Measurements from ENCODE around the gene LRP11. TPM values are rescaled to one million over a fixed set of nuclear protein-coding genes. Genes with fewer than 3 reads are reported as not detected.
A peak's percentile ranks its signal among the peaks of the same experiment; 100 is the strongest.
"Not testable (repeated sequence)": the region's sequence is repeated elsewhere in the genome, so short reads cannot be mapped to it uniquely, and the experiment has no call there.

Gene LRP11
- total and polyA plus RNA-seq, 9 of the 15 experiments (the other 6 are each of a cell fraction or from before 2014, with no cell fraction given): 0.51 to 3.5 (median 2.4) TPM

DNA sequence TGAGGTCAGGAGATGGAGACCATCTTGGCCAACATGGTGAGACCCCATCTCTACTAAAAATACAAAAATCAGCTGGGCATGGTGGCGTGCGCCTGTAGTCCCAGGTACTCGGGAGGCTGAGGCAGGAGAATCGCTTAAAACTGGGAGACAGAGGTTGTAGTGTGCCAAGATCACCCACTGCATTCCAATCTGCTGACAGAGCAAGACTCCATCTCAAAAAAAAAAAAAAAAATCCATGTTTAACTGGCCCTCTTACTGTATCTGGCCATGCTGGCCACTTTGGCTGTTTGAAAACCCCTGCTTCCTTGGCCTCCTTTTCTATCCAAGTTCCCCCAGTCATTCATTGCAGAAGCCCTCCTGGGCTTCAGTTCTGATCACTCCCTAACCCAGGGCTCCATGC, 20.1 kb downstream of the LRP11 start:
- CTCF ChIA-PET (ENCODE audit: low intra/inter-chr PET ratio): interaction anchor here (0.6 to 1.1 kb wide), 3 partner anchors 55 to 82 kb away, joined by 3 read pairs; no protein-coding TSS in a partner anchor
- not testable (repeated sequence) for H3K36me3 ChIP-seq (ENCODE audit: control insufficient read depth, insufficient read depth, low read length); H3K9me1 ChIP-seq (ENCODE audit: control insufficient read depth, insufficient read depth, low read length); H3K9me3 ChIP-seq (replicated peaks; ENCODE audit: control insufficient read depth, insufficient read depth, low read depth, low read length); H2AFZ ChIP-seq (ENCODE audit: low read depth, low read length); H3K4me3 ChIP-seq; H3K9ac ChIP-seq (ENCODE audit: insufficient read depth in 1 of 2, low read depth in 2 of 2, low read length in 2 of 2); H3K4me1 ChIP-seq (replicated peaks in 1 of 2; ENCODE audit: control insufficient read depth in 2 of 2, insufficient read depth in 2 of 2, low read length in 2 of 2); FAIRE-seq; ATAC-seq; H3K27ac ChIP-seq (ENCODE audit: extremely low read depth, low read depth, low read length); DNase-seq (ENCODE audit: extremely low read depth in 1 of 4, low spot score in 3 of 4); BruUV-seq (replicated peaks); H3K4me2 ChIP-seq (ENCODE audit: insufficient read depth, low read length); H3K79me2 ChIP-seq (ENCODE audit: control insufficient read depth, insufficient read depth, low read length)
- peaks cover 18% of the 10 kb centered on the region for H4K20me1 ChIP-seq (replicated peaks; ENCODE audit: control insufficient read depth, insufficient read depth, low read length)
- in situ Hi-C loops (cut with MboI) (loop anchor here (5.0 kb wide), 1 partner anchor 78 kb away; the partner anchor contains the start of gene RAET1G), intact Hi-C loops (cut with micrococcal nuclease) (loop anchor here (5.0 kb wide), 1 partner anchor 173 kb away; no protein-coding TSS in a partner anchor)
- H3K27me3 ChIP-seq (ENCODE audit: control insufficient read depth in 2 of 2, insufficient read depth in 2 of 2, low read length in 2 of 2): peaks cover 21 to 57% of the 10 kb centered on the region in 2 experiments
- 15% methylated on average over 4 of the region's 4 CpGs for WGBS (ENCODE audit: insufficient coverage, low coverage, missing lambda C conversion rate)
- TF ChIP-seq ZNF316 (IDR thresholded peaks at IDR 0.05): peak; percentile 59
- 0 out of 2 replicates have a peak, but pooled peaks have one; percentile 8 for TF ChIP-seq C11orf30 (IDR thresholded peaks at IDR 0.05; ENCODE audit: low read depth)
- POLR2A ChIA-PET: interaction anchor here (0.7 to 0.9 kb wide), 3 partner anchors 20 to 22 kb away, joined by 3 read pairs; no protein-coding TSS in a partner anchor

DNA sequence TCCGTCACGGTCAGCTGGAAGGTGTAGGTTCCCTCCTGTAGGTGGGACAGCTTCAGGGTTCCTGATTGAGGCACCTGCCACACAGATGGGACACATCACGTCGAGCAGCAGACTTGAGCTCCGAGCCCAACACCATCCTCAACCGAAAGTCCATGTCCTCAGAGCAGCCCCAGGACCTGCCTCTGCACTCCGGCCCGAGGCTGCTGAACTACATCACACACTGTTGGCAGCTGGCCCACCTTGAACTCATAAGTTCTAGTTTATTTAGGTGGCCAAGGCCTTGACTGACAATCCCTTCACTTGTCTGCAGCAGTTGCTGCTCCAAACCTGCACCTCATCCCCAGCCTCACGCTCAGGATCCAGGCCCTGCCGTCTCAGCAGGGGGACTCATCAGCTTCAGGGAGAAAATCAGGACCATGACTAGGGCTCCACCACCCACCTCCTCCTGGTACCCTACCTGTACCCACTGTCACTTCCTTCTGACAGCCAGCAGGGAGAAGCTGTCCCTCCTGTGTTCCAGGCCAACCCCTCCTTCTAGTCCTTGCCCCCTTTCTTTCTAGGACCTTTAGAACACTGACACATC, 21.0 kb downstream of the LRP11 start:
- FAIRE-seq (no peak), ATAC-seq (no peak), DNase-seq (ENCODE audit: extremely low read depth in 1 of 4, low spot score in 3 of 4) (no peak)
- Histone ChIP-seq H3K9me1 (ENCODE audit: control insufficient read depth, insufficient read depth, low read length) (no peaks in the 10 kb centered on the region), H4K20me1 (replicated peaks; ENCODE audit: control insufficient read depth, insufficient read depth, low read length) (peaks cover 18% of the 10 kb centered on the region), H3K9me3 (replicated peaks; ENCODE audit: control insufficient read depth, insufficient read depth, low read depth, low read length) (no peaks in the 10 kb centered on the region), H3K27ac (ENCODE audit: extremely low read depth, low read depth, low read length) (no peak overlapping the region), H3K4me2 (ENCODE audit: insufficient read depth, low read length) (no peak overlapping the region), H3K27me3 (ENCODE audit: control insufficient read depth in 2 of 2, insufficient read depth in 2 of 2, low read length in 2 of 2) (peaks cover 21 to 64% of the 10 kb centered on the region in 2 experiments), H2AFZ (ENCODE audit: low read depth, low read length) (no peak overlapping the region), H3K79me2 (ENCODE audit: control insufficient read depth, insufficient read depth, low read length) (no peaks in the 10 kb centered on the region), H3K4me3 (no peak overlapping the region), H3K9ac (ENCODE audit: insufficient read depth in 1 of 2, low read depth in 2 of 2, low read length in 2 of 2) (0 out of 4 replicates have a peak overlapping the region, but pooled peaks of 1 of the 2 experiments have one; percentile 8), H3K4me1 (replicated peaks in 1 of 2; ENCODE audit: control insufficient read depth in 2 of 2, insufficient read depth in 2 of 2, low read length in 2 of 2) (peaks cover 0 to 4% of the 10 kb centered on the region in 2 experiments; a peak in 3 of 5 replicates), H3K36me3 (ENCODE audit: control insufficient read depth, insufficient read depth, low read length) (no peaks in the 10 kb centered on the region)
- in situ Hi-C loops (cut with MboI): loop anchor here (5.0 kb wide), 1 partner anchor 79 kb away; the partner anchor contains the start of gene RAET1G
- CTCF ChIA-PET (ENCODE audit: low intra/inter-chr PET ratio): no interaction called here
- intact Hi-C loops (cut with micrococcal nuclease): loop anchor here (5.0 kb wide), 1 partner anchor 174 kb away; no protein-coding TSS in a partner anchor
- 7% methylated on average over 10 of the region's 10 CpGs for WGBS (ENCODE audit: insufficient coverage, low coverage, missing lambda C conversion rate)
- POLR2A ChIA-PET: interaction anchor here (0.9 kb wide), 1 partner anchor 22 kb away, joined by 3 read pairs; no protein-coding TSS in a partner anchor
- no TSS peak for BruUV-seq (replicated peaks)
- TF ChIP-seq, protein P1, sequence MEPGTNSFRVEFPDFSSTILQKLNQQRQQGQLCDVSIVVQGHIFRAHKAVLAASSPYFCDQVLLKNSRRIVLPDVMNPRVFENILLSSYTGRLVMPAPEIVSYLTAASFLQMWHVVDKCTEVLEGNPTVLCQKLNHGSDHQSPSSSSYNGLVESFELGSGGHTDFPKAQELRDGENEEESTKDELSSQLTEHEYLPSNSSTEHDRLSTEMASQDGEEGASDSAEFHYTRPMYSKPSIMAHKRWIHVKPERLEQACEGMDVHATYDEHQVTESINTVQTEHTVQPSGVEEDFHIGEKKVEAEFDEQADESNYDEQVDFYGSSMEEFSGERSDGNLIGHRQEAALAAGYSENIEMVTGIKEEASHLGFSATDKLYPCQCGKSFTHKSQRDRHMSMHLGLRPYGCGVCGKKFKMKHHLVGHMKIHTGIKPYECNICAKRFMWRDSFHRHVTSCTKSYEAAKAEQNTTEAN (CRISPR knock-in tag; IDR thresholded peaks at IDR 0.05): no peak
- TF ChIP-seq ZNF384 (IDR thresholded peaks at IDR 0.05; ENCODE audit: low read depth, low read length): no peak
- no peak for TF ChIP-seq MAFF (IDR thresholded peaks at IDR 0.05; ENCODE audit: low read length)
- TF ChIP-seq MECOM (CRISPR knock-in tag; IDR thresholded peaks at IDR 0.05): no peak
- no peak for TF ChIP-seq LEF1 (IDR thresholded peaks at IDR 0.05)
- no peak for TF ChIP-seq ZNF436 (CRISPR knock-in tag; IDR thresholded peaks at IDR 0.05)
- TF ChIP-seq ZNF140 (CRISPR knock-in tag; IDR thresholded peaks at IDR 0.05): no peak
- TF ChIP-seq EZH2 (IDR thresholded peaks at IDR 0.05; ENCODE audit: borderline replicate concordance, low read depth, low read length): no peak
- no peak for TF ChIP-seq CBX3 (IDR thresholded peaks at IDR 0.05; ENCODE audit: borderline replicate concordance in 1 of 2, low read length in 2 of 2)
- TF ChIP-seq NRF1 (conservative IDR thresholded peaks at IDR 0.05 in 1 of 2, IDR thresholded peaks at IDR 0.05 in 1 of 2): no peak
- no peak for TF ChIP-seq ZSCAN29 (IDR thresholded peaks at IDR 0.05)
- no peak for TF ChIP-seq NELFE (IDR thresholded peaks at IDR 0.05; ENCODE audit: insufficient read depth, insufficient read length)
- no peak for TF ChIP-seq SNIP1 (IDR thresholded peaks at IDR 0.05; ENCODE audit: low read depth)
